NCI-H345 treated with DMSO at 0.1 percent for 48 hours (cell line): ENCODE results near the gene NPAS2.

ENCODE experiments used
- DNase-seq: peaks from one replicate; lab custom pipeline; 2025; ENCODE audit not compliant: unreplicated experiment; lab: John Stamatoyannopoulos, UW

Gene NPAS2

DNA sequence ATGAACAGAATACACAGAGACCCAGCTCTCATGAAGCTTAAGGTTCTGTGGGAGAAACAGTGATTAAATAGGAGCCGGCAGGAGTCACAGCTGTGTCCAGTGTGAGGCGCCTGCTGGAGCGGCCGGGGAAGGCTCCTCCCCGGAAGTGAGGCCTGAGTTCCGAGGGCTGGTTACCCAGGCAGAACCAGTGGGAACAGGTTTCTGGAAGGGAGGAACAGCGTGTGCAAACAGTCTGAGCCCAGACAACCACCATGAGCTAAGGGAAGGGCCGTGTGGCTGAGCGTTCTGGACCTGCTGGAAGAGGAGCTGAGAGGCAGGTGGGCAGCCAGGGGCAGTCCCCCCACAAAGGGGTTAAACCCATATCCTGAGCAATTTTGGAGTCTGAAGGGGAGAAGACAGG is 26.0 kb upstream of the NPAS2 start:
- DNase-seq = no peak

DNA sequence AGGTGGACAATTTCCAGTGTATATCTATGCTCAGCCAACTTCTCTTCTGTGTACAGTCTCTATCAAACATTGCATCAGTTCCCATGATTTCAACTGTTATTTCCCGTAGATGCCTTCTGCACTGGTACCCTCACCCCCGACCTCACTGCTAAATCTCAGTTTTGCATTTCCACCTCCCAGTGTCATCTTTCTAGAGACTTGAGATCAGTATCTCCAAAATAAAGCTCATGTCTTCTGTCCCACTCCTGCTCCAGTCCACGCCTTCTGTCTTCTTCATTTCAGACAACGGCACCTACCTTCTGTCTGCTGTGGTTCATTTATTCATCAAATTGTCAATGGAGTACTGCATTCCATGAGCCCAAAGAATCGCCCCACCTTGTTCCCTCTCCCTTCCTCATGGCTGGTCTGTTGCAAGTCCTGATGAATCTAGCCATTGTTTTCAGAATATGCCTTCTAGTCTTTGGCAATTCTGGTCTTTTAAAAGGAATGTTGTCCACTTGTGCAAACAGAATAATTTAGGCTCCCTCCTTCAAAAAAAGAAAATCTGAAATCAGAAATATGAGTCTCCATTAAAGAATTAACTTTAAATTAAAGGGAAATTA is 23.3 kb upstream of the NPAS2 start:
- no peak for DNase-seq

DNA sequence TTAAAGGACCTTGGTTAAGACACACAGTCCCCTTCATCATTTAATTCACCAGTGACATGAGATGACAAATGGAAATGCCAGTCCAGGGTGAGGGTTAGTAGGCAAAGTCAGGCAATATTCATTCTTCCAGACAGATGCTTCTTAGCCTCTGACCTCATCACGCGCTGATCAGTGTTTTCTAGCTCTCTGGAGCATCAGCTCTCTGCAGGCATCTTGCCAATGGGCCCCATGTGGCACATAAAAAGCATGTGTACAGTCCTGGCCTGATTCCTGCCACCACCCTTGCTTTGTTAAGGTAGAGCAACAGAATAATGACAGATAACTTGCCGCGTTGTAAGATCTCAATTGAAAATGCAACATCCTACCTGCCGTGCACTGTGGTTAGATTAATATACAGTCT is 20.3 kb upstream of the NPAS2 start:
- no peak for DNase-seq

DNA sequence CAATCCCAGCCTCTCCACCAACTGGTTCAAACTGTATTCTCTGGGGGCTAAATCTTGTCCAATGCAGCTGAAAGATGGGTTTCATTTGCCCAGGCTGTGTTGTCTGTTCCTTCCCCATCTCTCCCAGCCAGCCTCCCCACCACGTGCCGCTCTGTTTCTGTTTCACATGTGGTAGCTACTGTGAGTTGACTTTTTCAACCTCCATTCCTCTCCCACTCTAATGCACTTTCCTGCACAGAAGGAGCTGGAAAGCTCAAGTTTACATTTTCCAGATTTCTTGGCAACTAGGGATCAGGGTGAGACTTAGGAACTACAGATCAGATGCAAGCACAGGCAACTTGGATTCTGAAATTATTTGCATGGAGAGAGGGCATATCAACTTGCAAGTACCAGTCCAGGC is 19.0 kb upstream of the NPAS2 start:
- DNase-seq = no peak

DNA sequence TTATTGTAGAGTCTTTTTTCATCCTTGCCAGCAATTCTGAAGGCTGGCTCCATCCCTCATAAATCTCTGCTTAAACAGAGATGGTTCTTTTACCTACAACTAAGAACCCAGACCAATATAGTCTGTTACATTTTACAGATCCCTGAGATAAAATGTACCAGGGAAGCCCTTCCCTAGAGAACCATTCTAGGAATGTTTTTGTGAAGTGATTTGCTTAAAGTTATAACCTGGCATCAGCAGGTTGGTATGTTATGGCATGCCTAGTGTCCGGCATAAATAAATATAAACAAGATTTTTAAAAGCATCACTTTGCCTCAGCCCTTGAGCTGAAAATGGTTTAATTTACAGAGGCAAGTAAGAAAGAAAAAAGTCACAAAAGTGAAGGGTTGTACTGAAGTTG is 18.5 kb upstream of the NPAS2 start:
- DNase-seq = no peak

DNA sequence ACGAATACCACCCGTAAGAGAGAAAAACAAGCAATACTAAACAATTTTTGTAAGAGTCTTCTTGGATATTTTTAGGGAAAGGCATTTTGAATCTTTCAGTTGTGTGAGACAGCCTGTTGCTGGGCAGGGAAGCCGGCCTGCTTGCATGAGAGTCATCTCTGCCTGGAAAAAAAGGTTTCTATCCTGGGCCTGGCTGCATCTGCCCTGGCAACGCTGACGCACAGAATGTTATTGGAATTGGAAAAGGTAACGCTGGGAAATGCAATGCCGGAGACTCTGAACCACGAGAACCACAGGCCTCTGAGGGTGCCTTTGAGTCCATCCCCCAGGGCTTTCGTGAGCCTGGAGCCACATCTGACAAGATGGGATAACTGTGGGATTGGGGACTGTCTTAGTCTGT is 17.9 kb upstream of the NPAS2 start:
- DNase-seq = no peak

DNA sequence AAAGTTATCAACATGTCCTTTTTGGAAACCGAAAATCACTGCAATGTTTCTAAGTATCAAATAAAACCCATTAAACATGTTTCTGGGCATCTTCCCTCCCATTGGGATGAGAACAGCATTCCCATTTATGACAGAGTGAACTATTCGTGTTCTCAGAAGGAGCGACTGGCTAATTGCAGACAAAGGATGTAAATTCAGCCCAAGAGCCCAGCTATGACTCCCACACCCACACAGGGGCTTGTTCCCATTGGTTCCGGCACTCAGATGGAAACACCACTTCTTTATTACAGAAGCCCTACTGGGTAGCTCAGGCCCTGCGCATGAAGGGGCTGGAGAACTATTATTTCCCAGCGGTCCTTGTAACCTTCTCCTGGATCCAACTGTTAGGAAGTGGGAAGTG is 16.6 kb upstream of the NPAS2 start:
- no peak for DNase-seq

DNA sequence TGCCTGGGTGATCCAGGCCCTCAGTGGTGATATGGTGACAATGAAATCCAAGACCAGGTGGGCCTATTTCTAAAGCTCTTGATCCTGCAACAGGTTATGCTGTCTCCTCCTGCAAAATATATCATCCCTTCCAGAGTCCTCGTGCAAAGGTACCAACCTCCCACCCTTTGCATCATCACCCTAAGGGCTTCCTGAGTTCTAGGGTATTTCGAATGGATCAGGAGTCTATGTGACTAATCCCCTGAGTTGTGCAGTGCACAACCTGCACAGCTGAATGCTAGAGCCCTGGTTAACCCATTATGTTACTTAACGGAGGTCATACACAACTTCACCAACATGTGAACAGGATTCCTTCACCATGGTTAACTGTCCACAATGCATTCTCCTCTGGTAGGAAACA is 13.4 kb upstream of the NPAS2 start:
- no peak for DNase-seq

DNA sequence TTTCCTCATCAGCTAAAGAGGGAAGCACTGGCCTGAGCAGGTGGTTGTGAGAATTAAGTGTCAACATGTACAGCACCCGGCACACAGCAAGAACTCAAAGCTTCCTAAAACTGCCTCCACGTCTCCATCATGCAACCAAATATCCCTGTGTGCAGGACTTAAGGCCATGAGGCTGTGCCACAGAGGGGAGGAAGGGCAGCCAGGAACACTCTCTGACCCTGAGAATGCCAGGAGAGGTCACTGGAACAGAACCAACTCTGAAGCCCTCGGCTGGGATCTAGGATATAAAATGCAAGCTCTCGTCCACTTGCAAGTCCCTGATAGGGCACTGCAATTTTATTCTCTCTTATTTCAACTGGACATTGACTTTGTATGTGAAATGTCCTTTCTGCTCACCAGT is 12.2 kb upstream of the NPAS2 start:
- DNase-seq = no peak

DNA sequence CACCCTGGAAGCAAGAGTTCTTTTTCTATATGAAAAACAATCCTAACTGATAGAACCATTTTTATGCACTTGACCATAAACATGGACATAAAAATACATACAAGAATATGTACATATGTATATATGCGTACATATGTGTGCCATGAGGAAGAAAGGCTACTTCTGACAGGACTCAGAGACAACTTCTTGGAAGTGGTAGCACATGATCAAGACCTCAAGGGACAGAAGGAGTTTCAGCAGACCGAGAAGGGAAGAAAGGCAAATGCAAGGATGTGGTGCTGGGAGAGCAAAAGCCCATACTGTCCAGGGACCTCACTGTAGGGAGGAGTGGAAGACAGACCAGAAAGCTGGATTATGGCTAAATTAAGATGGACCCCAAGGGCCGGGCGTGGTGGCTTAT is 11.4 kb upstream of the NPAS2 start:
- no peak for DNase-seq

DNA sequence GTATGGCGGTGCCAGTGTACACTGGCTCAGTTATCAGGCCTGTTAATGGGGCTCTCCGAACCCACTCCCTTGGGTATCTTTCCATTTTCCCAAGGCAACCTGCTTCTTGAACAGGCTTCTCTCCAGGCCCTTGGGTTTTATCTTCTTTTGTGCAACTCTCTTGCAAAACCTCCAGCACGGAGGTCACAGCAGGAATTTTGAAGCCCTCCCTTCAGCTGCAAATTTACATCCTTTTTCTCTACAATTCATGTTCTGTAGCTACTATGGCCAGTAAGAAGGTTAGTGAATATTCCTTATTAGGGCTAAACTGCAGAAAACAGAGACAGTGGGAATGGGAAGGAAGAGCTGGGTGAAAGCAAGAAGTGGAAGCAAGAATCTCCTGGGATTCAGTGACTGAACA is 10.4 kb upstream of the NPAS2 start:
- DNase-seq = no peak

DNA sequence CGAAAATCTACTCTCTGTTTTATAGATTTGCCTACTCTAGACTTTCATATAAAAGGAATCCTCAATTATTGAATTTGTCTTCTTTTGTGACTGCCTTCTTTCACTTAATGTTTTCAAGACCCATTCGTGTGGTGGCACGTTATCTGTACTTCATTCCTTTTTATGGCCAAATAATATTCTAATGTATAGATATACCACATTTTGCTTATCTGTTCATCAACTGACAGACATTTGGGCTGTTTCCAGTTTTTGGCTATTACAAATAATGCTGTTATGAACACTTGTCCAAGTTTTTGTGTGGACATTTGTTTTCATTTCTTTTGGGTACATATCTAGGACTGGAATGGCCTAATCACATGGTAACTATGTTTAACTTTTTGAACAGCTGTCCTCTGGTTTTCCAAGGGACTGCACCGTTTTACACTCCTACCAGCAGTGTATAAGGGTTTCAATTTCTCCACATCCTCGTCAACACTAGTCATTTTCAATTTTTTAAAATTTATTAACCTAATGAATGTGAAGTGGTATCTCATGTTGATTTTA is 9.3 kb upstream of the NPAS2 start:
- no peak for DNase-seq

DNA sequence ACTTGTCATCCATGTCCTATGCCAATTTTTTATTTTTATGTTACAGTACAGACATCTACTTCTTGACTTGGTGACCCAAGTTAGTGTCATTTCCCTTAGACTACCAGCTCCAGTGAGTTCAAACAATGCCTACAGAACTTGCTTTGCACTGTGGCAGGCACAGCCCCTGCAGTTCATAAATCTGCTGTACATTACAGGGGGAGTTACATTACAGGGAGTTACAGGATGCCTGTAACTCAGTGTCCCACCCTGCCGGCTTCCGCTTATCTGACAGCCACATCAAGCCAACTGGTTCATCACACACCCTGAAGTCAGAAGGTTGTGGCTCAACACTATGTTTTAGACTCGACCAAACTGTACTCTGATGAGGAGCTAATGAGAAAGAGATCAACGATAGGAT is 7.8 kb upstream of the NPAS2 start:
- DNase-seq = no peak

DNA sequence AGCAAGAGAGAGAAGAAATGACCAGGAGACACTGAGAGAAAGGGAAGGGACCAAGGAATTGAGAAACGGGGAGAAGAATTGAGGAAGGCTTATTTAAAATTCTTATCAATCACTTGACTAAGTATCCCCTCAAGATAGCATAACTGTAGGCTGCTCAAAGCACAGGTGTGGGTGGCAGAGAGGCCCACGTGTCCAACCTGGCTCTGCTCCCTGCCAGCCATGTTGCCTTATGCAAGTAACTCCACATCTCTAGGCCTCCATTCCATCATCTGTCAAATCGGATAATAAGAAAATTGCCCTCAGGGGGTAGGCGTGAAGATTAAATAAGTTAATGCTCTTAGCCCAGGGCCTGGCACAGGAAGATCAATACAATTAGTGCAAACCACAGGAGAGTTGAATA is 7.4 kb upstream of the NPAS2 start:
- no peak for DNase-seq

DNA sequence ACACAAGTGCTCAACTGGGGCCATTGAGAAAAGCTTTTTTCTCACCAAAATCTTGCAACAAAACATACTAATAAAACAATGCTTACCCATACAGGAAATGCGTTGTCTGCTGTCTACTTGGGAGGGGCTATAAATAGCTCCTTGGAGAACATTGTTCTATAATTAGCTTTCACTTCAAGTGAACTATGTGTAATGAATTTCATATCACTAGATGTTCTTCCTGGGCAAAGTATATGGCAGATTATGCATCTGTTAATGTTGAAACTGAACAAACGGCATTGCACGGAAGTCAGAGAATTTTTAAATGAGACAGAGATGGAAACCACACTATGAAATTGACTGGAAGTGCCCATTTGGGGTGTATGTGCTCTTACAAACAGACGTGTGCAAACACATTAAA is 6.4 kb upstream of the NPAS2 start:
- DNase-seq = no peak

DNA sequence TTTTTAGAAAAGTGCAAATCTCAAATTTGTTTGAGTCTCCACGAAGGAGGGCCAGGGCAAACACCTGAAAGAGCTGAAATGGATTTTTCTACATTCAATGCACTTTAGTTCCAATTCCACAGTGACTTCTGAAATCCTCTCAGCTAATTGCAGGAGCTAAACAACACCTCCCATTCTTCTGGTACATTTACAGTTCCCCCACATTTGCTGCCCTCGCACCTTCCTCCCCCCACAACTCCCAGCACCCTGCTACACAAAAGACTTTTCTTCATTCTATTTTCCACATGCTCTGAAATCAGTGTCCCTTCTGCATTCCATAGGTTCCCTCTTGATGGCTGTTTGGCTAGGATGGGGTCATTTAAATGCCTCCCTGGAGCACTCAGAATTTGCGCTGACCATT is 5.9 kb upstream of the NPAS2 start:
- no peak for DNase-seq

DNA sequence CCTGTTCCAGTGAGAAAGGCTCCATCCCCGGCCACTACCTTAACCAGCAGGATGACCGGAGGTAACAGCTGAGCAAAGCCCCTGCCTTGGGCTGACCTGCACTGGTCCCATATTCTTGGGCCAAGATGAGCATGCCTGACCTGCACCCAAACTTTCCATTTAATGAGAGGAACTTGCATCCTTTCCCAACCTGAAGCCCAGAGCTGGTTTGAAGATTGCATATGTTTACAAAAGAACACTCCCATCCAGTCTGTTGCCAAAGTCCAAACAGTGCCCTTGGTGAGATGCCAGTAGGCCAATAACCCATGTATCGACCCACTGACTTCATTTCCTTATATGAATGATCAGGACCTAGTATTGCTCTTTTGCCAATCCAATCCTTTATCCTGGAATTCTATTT is 5.5 kb upstream of the NPAS2 start:
- DNase-seq = no peak

DNA sequence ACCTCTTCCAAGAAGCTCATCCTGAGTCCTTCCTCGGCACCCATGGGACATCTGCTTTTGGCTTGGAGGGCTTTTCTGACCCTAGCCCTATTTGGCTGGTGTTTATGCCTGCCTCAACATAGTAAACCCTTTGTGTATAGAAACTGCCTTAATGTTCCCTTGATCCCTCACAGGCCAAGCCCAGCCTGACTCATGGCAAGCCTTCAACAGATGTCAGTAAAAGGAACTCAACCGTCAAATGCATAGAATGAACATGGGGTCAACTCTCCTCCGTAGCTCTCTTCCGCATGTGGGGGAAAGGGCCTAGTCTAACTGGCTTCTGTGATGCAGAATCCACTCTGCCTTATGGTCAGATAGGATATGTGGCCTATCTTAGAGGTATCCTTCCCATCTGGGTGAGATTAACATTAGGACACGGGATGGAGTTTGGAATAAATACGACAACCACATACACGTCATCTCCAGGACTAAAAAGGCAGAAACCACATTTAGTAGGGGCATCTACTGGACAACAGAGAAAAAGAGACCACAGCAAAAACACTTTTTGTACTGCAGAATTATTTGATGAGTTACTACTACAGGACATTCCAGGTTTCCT is 2.5 kb upstream of the NPAS2 start:
- no peak for DNase-seq

DNA sequence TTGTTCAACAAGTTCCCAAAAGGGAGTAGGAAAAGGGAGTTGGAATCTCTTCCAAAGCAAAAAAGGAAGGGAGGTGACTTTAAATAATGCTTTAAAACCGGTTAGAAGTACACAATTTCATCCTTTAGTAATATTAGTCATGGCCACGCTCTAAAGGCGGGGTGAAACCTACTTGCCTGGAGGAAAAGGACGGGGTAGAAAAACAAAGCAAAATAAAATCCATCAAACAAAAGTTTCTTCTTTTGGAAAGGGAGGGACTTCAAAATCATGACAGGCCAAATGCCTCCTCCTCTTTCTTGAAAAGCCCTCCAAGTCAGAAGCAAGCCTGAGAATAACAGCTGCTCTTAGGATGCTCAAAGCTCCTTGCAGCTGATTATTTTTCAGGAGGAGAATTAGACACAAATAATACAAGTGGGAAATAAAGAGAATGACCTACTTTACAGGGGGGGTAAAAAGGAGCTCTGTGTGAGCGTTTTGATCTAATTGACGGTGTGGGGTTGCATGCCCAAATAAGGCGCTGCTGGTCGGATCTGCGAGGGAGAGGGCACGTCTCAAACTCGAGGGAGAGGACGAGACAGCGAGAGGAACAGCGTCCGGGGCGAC is 1.8 kb upstream of the NPAS2 start:
- DNase-seq = no peak

DNA sequence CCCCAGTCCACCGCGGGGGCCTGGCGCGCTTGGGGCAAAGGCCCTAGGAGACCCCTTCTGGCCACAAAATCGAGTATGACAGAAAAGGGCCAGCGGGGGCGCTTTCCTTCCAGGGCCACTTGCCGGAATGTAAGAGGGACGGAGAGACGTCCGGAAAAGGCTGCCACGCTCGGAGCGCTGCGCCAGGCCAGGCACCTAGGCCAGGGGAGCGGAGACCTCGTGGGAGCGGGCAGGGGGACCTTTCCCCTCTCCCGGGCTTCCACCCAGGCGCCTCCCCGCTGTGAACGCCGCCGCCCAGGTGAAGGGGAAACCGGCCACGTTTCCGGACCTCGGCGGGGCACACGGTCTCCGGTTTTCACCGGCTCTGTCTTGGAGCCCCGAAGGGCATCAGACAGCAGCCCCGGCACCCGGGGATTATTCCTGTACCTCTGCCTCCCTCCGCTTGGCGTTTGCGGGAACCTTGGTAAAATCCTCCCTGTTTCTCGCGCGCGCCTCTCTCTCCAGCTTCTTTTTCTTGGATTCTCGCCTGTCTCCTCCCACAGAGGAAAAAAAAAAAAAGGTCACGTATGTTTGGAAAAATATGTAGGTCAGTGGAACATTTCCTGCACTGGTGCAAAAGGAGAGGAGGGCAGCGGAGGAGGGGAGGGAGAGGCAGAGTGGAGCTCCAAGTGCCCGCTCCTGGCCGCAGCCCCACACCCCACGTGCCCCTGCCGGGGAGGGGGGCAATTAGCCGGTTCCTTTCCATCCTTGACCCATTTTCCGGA is 1.2 kb upstream of the NPAS2 start:
- DNase-seq = no peak

DNA sequence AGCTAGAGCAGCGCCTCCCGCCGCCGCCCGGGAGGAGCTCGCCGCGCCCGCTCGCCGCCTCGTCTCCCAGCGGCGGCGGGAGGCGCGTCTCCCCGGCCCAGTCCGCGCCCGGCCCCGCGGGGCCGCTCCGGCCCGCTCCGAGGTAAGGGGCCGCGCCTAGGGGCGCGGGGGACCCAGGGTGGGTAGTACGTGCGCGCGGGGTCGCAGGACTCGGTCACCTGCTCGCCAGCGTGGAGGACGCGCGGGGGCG is 259 bp downstream of the NPAS2 start:
- no peak for DNase-seq

DNA sequence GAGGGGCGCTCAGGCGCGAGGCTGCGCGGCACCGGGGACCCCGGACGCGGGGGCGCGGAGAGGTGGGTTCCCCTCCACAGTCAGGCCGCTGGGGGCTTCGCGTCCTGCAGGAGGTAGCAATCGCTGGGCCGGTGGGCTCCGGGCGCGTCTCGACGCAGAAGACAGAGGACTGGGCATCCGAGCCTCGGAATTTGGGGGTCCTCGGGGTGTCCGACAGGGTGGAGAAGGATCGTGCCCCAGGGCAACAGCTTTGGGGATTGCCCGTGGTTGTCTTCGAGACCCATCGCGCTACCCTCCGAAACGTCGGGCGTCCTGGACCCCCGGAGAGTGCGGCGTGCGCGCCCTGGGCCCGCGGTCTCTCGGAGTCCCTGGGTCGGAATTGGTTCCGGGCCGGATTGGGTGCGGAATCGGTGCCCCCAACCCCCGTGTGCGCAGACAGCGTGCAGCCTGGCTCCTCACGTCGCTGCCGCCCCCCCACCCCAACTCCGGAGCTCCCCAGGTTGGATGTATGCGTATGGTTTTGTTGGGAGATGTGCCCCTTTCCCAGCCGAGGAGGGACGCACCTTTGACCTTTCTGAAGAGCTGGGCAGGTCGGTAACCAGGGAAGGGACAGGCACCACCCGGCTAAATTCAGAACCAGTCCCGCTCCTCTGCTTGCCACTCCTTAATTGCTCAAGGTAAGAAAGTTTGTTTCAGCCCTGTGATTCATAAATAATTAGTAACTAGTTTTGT is 750 bp downstream of the NPAS2 start:
- no peak for DNase-seq
